GM18870 (cell line): ENCODE measurements around the gene FAM83F.

Experiments used
- ATAC-seq: cut with Tn5 transposase; IDR thresholded peaks from one replicate; pipeline ENCODE4 v1.9.1; 2021; ENCODE audit warnings: moderate library complexity; ENCODE audit not compliant: unreplicated experiment

Gene FAM83F

GRCh38 chr22:39965748-39966147, 29.0 kb upstream of the FAM83F start:
- no peak for ATAC-seq

GRCh38 chr22:39966470-39966869, 28.3 kb upstream of the FAM83F start:
- no peak for ATAC-seq

- no peak for ATAC-seq
These were observed 27.5 kb upstream of the FAM83F start for GRCh38 chr22:39967103-39967829.

DNA sequence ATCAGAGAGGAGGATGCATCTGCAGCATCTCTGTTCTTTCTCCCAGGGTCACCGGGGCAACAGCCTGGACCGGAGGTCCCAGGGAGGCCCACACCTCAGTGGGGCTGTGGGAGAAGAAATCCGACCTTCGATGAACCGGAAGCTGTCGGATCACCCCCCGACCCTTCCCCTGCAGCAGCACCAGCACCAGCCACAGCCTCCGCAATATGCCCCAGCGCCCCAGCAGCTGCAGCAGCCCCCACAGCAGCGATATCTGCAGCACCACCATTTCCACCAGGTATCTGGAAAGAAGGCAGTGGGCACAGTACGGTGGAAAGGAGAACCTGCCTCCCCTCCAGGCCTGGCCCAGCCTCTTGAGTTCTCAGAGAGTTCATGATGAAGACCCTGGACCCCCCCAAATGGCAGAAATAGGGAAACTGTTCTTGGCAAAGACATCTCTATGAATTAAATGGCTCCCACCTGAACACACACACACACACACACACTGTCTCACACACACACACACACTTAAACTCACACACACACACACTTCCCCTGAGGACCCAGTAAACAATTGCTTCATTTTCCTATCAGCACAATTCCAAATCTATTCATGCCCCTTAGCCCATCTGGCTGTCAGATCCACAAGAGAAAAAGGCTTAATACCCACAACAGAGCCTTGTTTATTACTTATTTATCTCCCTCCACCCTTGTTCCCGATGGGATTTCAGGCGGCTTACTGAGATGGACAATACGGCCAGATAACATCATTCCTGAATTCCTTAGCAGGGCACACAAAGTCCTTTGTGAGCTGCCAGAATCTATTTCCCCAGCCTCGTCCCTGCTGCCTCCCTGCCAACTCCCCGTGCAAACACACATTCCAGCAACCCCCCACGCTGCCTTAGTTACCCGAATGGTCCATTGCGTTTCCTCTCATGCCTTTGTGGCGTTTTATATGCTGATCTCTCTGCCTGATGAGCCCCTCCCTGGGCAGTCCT, 26.5 kb upstream of the FAM83F start:
- no peak for ATAC-seq

DNA sequence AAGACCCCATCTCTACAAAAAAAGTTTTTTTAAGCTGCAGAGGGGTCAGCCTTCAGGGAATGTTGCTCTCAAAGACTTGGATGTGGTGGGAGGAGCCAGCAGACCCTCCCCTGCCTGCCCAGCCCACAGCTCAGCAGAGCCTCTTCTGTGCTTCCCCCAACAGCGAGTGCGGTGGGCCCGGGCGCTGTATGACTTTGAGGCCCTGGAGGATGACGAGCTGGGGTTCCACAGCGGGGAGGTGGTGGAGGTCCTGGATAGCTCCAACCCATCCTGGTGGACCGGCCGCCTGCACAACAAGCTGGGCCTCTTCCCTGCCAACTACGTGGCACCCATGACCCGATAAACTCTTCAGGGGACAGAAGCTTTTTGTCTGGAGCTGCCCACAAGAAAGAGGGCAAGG, 24.0 kb upstream of the FAM83F start:
- no peak for ATAC-seq

- no peak for ATAC-seq
These were observed 22.1 kb upstream of the FAM83F start for GRCh38 chr22:39972641-39973040.

DNA sequence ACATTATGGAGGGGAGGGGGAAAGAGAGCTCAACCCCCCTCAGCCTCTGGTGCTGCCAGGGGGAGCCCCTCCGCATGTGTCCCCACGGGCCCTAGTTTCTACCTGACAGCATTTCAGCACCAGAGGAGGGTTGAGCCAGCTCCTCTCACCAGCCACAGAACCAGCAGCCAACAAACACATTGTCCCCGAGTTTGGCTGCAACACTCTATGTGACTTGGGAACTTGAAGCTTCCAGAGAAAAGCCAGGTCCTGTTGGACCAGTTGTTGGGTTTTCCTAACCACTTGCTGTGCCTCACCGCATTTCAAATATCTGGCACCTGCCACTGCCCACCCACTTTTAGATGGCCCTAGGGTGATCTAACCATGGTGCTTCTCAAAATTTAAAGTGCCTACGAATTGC, 21.1 kb upstream of the FAM83F start:
- ATAC-seq, result no peak

DNA sequence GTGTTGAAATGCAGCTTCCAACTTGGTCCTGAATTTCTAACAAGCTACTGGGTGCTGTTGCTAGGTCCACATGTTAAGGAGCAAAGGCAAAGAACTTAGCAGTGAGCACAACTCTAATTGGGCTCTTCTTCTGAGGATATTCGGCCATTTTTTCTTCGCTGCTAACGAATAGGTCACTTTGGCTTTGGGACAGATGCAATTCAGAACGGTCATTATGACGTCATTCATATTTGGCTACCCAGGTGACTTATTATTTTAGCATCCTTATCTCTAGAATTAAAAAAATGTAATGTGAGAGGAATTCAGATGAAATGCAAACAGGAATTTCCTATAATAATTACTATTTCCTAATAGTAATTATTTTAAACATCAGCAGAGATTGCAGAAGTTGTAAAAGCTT, 20.7 kb upstream of the FAM83F start:
- no peak for ATAC-seq

- no peak for ATAC-seq
These were observed 15.7 kb upstream of the FAM83F start for GRCh38 chr22:39979048-39979447.

- ATAC-seq, result no peak
These were observed 15.3 kb upstream of the FAM83F start for GRCh38 chr22:39979458-39979857.

DNA sequence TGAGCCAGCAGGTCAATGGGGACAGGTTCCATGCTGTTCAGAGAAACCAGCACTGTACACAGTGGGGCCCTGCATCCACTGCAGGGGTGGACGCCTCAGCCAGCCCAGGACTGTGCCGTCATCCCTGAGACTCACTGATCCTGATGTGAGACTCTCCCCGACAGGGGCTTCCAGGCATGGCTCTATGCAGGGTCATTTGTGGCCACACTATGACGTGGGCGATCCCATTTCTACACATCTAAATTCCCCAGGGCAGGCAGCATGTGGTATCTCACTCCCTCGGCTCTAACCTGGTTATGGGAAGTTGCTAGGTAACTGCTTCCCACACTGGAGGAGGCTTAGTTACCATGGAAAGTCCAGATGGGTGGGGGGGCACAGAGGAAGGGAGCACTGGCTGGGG, 14.2 kb upstream of the FAM83F start:
- no peak for ATAC-seq

DNA sequence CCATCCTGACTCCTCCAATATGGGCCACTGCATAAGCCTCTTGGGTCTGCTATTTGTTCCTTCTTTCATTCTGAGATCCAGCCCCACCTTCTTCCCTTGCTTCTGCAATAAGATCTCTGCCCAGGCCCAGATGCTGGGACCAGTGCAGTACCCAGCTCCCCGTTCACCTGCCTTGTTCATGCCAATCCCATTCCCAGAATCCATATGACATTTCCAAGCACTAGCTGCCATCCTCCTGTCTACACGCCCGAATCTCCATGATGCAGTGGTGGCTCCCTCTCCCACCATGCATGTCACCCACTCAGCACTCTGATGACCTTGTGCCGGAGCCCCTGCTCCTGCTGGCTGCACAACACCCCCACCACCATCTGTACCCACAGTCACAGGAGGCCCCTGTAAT, 11.4 kb upstream of the FAM83F start:
- ATAC-seq, result no peak

DNA sequence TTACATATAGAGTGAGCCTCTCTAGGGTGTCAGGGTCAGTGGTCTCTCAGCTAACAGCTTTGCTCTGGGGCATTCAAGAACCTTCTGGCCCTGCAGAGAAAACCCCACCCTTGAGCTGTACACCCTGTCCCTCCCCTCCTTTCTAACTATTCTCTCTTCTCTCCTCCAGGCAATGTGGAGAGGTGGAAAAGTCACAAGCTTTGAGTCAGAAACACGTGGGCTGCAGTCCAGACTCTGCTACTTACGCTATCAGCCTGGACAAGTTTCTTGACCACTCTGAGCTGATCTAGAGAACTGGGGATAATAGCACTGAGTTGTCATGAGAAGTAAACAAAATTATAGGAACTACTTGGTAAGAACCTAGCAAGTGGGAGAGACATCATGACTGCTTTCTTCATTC, 10.7 kb upstream of the FAM83F start:
- ATAC-seq, result no peak

- no peak for ATAC-seq
These were observed 10.0 kb upstream of the FAM83F start for GRCh38 chr22:39984746-39985145.

DNA sequence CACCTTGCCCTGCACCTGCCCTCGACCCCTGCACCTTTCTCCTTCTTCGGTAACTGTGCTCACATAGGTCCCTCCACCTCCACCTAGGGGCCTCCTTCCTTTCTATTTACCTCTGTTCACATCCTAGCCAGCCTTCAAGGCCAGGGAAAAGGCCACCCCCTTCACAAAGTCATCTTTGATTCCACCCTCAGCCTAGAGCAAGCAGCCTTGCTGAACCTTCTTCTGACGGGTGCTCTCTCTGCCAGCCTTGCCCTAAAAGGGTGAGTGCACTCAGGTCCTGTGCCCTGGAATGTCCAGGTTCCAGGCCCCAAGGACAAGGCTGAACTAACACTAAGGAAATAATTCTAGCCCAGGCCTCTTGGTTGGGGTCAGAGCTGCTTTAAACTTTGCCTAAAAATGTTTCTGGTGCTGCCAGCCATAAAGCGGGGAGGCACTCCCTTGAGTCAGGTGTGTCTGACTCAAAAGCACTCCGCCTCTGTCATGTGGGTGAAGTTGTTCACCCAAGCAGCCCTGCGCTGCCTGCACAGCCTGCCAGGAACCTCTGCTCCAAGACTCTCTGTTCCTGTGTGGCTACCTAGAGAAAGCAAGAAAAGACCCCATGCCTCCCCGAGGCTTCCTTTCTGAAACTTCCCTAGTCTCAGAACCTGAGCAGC, 9.2 kb upstream of the FAM83F start:
- ATAC-seq, result no peak

DNA sequence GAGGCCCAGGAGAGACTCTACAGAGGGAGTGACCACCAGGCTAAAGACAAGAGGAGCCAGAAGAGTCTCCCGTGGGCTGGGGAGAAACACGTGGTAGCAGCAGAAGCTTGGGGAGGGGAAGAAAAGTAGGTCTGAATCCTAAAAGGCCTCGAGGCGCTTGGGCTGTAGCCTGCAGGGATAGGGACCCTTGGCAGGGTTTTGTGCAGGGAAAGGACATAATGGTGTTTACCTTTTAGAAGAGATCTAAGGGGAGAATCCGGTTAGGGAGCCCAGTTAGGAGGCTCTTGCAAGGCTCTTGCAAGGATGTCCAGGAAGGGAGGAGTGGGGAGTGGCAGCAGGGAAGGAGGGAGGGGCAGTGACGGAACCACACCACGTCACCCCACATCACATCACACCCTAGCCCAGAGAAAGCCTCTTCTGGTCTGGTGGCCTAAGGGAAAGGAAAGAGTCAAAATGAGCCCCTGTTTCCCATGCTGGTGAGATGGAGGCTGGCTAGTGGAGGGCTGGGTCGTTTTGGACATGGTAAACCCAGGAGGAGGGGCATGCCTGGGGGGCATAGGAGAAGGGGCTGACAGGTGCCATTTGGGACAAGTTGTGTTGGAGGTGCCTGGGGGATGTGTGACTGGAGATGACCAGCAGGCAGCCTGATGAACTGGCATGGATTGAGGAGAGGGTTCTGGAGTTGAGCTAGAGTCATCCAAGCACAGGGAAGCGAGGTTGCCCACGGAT, 6.2 kb upstream of the FAM83F start:
- ATAC-seq, result no peak

- no peak for ATAC-seq
These were observed 5.1 kb upstream of the FAM83F start for GRCh38 chr22:39989633-39990032.

DNA sequence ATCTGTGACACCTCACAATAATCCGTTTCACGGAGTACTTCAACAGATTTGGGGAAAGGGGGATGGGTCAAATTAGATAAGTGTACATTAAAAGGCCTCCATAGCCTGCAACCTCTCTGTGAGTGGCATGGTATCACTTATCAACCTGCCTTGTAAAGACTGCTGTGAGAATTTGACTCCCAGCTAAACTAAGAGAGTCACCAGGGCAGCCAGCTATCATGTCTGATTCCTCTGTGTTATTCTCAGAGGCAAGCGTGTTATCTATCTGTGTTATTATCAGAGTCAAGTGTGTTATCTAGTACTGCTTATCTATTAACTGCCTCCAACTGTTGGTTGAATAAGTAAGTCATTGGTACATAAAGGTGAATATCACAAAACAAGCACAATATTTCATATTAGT, 4.1 kb upstream of the FAM83F start:
- ATAC-seq, result no peak

GRCh38 chr22:39991159-39991860, 3.4 kb upstream of the FAM83F start:
- ATAC-seq, result no peak

GRCh38 chr22:39992088-39992826, 2.5 kb upstream of the FAM83F start:
- no peak for ATAC-seq
